GM19193 (cell line): Measurements from ENCODE around the gene ZNF593.

ENCODE experiments used
- POLR2A ChIP-seq: IDR thresholded peaks from 4 replicates; pipeline ENCODE4 v1.6.1; 2011; ENCODE audit not compliant: insufficient read depth, insufficient read length; ENCODE audit errors: extremely low read depth

The ZNF593 gene

GRCh38 chr1:26160527-26161414 lies 8.9 kb upstream of the ZNF593 start:
- TF ChIP-seq POLR2A, result no peak

GRCh38 chr1:26161415-26162219 lies 8.1 kb upstream of the ZNF593 start:
- TF ChIP-seq POLR2A, result no peak

- no peak for TF ChIP-seq POLR2A
Observed at GRCh38 chr1:26162220-26162709, 7.4 kb upstream of the ZNF593 start.

- no peak for TF ChIP-seq POLR2A
Observed at GRCh38 chr1:26163684-26164035, 6.0 kb upstream of the ZNF593 start.

- no peak for TF ChIP-seq POLR2A
Observed at GRCh38 chr1:26164036-26164860, 5.5 kb upstream of the ZNF593 start.

- no peak for TF ChIP-seq POLR2A
Observed at GRCh38 chr1:26164861-26165842, 4.6 kb upstream of the ZNF593 start.

GRCh38 chr1:26166719-26167281 lies 2.9 kb upstream of the ZNF593 start:
- no peak for TF ChIP-seq POLR2A

- TF ChIP-seq POLR2A, result no peak
Observed at GRCh38 chr1:26168410-26169197, 1.1 kb upstream of the ZNF593 start, which contains the start of gene C1orf232. TSS of gene C1orf232 (minus strand) at chr1:26168963. CDS start at chr1:26168499, 464 bp downstream.

GRCh38 chr1:26169198-26169554 lies 532 bp upstream of the ZNF593 start:
- no peak for TF ChIP-seq POLR2A

GRCh38 chr1:26170472-26170821 lies 739 bp downstream of the ZNF593 start:
- TF ChIP-seq POLR2A, result no peak

GRCh38 chr1:26171084-26172072 lies 1.7 kb downstream of the ZNF593 start, which contains the start of gene ZNF593OS:
TSS of gene ZNF593OS (minus strand) at chr1:26171832. CDS start at chr1:26171661, 171 bp downstream.
- no peak for TF ChIP-seq POLR2A
